HL-60/S4 (cell line): ENCODE data around the gene KANSL3.

Experiments used
- in situ Hi-C: fragments of 300-500 bp; cut with MboI; formaldehyde crosslinking; loops from 2 replicates; pipeline ENCODE4 v1.14.3; 2022; ENCODE audit warnings: low sequenced_read_pairs

KANSL3 gene

DNA sequence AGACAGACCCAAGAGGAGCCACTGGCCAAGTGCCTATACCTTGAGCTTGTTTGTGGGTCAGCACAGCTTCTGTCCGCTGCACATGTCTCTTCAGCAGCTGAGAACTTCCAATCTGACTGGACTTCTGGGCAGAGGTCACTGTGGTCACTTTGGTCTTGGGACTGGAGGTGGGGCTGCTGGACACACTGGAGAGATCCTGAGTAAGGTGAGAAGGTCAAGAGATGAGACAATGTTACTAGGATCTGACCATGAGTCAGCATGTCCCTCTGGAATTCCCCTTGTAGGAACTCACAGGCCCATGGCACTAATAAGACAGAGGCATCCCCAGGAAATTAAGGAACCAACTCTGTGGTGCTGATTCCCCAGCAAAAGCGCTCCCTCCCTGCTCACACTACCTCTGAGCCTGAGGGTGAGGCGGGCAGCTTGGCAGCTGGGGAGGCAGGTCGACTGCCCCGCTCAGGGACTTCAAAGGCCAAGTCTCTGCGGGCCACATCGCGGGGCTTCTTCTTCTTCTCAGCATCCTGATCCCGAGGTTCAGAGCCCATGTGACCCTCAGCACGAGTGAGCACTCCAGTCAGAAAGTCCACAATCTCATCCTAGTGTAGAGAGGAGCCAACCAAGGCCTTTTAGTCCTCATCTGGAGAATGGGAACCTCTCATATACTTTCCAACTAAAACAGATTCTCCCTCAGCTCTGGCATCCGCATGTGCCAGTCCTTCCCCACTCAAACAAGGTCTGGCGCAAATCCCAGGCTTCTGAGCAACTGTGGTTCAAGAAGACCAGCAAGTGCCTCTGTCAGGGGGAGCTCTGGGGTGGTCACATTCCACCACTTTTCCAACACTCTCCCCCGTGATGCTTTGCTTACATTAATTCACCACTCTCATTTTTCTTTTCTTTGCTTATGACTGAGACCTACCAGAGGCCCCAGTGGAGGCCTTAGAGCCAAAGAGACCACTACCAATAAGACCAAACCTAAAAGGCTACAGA, 29.4 kb downstream of the KANSL3 start:
- in situ Hi-C loops, result no loop called here

DNA sequence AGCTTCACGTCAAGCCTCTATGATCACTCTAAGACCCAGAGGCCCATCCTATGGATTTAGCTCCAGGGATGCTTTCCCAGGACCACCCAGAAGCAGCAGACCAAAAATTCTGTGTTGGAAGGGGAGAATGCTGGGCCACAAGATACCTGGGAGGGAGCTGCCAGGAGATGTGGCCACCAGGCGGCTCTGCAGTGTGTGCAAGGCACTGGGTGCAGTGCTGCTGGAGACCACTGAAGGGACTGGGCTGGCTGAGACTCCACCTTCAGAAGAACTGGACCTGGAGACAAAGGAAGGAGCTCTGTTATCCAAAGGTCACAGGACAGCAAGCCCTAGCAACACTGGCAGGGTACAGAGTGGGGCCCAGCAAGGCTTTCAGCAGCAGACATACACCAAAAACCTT, 34.0 kb downstream of the KANSL3 start:
- in situ Hi-C loops, result no loop called here

DNA sequence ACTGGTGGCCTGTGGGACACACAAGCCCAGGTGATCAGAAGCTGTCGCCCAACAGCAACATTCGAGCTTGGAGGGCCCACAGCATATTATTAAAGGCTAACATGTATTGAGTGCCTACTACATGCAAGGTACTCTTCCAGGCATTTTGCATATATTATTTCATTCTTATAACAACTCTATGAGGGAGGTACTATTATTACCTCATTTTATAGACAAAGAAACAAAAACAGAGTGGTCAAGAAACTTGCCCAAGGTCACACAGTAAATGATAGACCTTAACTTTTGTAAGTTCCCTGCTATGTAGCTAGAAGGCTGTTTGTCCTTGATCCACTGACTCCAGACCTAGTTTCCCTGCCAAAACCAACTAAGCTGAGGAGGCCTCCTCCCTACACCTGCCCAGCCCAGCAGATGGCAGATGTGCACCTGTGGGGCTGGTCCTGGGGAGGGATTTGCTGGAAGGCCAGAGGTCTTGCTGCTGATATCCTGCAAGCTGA, 35.7 kb downstream of the KANSL3 start:
- in situ Hi-C loops, result no loop called here

DNA sequence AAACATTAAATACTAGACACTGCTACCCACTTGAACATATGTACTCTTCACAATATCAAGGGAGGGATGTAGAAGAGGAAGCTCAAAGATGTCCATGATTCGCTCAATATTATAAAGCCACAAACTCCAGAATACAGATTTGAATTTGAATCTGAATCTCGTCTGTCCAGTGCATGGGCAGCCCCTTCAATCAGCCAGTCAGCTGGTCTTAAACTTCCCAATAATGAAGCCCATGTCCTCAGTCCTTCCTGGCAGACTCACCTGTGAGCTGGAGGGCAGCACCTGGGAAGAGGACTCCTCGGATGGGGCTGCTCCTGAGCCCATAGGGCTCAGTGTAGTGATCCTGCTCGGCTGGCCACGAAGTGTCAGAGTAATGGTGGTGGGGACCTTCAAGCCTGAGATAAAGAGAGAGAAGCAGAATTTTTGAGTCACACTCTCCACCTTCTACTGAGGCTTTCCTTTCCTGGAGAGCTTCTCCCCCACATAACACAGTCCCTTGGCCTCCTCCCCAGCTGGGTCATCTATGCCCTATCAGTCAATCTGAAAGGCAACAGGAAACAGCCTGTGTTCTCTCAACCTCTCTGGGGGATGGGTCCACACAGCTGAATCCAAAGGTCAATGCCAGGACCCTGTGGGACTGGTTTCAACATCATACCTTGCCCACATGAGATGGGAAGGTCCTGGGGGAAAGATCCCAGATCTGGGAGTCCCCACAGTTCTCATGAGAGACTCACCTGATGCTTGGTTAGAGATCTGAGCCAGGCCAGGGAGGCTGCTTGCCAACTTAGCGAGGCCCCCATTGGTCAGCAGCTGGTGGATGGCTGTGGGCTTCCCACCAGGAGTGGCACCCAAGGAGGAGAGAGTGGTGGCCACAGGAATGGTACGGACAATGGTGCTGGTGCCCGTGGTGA, 36.5 kb downstream of the KANSL3 start:
- in situ Hi-C loops, result no loop called here

DNA sequence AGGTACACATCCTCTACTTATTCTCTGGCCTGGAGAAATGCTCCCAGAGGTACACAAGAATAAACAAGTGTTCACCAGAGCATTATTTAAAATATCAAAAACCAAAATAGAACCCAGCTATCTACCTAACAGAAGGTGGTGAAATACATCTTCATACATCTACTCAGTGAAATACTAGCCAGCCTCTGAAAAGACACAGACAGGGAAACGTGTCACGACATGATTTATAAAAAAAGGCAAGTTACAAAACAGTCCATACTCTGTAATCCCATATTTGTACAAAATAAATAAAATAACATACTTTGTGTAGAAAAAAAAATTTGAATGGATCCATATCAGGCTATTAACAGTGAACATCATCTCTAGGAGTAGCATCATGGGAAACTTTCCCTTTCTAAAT, 38.2 kb downstream of the KANSL3 start:
- in situ Hi-C loops, result no loop called here

DNA sequence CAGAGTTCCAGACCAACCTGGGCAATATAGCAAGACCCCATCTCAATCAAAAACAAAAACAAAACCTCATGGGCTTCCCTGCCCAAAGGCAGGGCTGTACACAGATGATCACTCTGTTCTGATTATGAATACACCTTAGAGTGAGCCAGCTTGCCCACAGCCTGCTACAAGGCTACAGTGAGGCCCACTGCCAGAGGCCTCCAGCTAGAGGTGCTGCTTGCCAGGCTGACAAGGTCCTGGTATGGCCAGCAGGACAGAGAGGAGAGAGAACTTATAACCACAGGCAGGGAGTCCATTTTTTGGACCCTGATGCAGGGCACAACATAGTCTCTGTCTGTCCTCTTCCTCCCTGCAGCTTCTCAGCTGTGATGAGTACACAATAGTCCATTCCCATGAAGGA, 41.5 kb downstream of the KANSL3 start:
- in situ Hi-C loops, result no loop called here

DNA sequence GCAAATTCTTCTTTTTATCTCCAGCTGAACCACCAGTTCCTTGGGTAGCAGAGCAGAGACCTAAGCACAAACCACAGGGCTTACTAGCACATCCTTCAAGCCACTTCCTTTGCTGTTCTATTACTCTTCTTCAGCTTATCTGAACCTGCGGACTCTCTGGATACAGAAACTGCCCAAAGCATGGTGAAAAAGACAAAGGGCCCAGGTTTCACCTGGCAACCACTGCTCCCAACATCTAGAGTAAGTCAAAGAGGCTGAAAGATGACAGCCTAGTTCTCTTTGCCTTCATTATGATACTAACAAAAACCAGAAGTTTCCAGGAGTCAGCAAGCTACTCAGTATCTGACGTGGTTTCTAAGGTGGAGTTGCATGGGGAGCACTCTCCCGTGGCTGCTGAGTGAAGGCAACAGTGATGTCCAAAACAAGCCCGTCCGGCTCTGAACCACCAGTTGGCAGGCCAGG, 43.4 kb downstream of the KANSL3 start:
- in situ Hi-C loops, result no loop called here

DNA sequence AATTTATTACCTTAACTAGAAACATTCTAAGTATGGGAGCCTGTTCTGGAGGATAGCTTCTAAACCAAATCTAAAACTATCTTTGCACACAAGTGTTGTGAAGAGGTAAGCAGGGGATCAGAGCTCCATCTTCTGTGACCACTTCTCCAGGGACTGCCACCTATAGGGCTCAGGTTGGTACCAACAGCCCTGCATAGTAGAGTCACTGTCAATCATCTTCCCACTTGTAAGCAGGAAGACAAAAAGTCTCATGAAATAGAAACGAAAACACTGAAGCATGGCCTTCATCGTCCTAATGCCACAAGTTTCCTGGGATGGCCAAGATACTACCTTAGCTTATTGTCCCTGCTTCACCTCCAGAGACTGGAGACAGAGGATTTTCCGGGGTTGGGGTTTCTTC, 43.8 kb downstream of the KANSL3 start:
- in situ Hi-C loops, result no loop called here

DNA sequence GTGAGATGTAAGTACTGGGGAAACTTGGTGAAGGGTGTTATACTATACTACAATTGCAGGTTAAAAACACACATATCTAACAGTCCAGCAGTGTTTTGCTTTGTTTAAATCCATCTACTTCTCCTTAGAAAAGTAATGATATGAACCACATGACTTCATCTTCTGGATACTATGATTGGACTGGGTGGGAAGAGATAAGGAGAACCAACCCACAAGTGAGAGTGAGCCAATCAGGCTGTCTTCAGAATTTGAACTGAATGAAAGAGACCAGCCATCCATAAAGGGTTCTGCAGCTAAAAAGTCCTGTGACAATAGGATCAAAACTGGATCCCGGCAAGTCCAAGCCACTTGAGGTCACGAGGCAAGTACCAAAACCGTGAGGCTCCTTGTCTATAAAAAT, 46.6 kb downstream of the KANSL3 start:
- in situ Hi-C loops, result no loop called here

DNA sequence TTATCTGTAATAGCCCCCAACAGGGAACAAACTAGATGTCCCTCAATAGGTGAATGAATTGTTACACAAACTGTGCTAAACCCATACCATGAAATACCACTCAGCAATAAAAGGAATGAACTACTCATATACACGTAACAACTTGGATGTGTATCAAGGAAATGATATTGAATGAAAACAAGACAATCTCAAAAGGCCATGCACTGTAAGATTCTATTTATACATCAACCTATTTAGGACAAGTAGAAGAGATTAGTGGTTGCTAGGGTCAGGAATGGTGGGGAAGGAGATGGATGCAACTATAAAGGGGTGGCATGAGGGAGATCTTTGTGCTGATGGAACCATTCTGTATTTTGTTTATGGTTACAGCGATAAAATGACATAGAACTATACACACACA, 47.1 kb downstream of the KANSL3 start:
- in situ Hi-C loops, result no loop called here

DNA sequence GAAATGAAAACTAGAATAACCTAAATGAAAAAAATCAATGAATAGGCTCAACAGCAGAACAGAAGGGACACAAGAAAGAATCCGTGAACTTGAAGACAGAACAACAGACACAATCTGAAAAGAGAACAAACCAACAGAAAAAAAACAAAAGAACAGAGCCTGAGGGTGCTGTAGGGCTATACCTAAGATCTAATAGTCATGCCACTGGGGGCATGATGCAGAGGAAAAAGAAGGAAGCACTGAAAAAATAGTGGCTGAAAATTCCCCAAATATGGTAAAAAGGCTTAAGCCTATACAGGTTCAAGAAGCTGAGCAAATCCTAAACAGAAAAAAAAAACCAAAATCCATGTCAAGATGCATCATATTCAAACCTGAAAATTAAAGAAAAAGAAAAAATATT, 50.3 kb downstream of the KANSL3 start:
- in situ Hi-C loops, result no loop called here

DNA sequence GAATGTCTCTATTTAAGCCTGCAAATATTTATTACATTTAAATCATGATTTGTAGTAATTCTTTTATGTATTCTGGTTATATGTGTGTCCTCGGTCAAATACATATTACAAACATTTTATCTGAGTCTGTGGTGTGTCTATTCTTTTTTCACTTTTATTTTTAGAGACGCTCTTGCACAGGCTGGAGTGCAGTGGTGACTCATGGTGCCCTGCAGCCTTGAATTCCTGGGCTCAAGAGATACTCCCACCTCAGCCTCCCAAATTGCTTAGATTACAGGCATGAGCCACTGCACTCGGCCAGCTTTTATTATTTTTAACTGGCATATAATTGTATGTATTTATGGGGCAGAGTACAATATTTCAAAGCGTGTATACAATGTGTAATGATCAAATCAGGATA, 54.1 kb downstream of the KANSL3 start:
- in situ Hi-C loops, result no loop called here

DNA sequence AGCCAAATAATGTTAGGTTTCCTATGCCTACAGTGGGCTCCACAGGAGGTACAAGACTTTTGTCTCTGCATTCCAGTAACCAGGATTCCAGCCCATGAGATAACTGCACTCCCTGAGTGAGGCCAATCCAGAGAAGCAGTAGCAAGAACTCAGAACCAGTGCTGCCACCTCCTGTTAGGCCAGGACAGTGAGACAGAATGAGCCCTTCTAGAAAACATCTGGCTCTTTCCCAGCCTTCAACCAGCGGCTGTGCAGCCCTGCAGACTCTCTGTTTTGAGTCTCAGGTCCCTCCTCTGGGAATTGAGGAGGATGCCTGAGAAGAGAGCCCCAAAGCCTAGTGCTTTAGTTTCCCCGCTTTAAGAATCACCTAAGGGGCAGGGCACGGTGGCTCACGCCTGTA, 57.3 kb downstream of the KANSL3 start:
- in situ Hi-C loops, result no loop called here

DNA sequence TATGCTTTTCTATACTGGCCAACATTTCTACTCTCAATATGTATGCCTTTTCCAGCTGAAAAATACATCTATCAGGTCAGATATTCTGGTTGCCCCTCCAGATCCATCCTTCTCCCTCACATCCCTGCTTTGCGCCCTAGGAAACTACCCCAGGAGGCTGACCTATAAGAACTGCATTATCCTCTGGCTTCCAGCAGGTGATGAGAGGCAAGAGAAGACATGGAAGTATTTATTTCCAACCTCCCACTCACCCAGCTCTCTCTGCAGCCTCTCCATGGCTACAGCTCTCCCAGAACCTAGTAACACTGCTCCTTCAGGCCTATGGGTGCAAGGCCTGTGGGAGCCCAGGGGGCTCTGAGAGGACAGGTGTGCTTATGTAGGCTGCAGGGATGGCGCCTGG, 58.7 kb downstream of the KANSL3 start:
- in situ Hi-C loops, result no loop called here

DNA sequence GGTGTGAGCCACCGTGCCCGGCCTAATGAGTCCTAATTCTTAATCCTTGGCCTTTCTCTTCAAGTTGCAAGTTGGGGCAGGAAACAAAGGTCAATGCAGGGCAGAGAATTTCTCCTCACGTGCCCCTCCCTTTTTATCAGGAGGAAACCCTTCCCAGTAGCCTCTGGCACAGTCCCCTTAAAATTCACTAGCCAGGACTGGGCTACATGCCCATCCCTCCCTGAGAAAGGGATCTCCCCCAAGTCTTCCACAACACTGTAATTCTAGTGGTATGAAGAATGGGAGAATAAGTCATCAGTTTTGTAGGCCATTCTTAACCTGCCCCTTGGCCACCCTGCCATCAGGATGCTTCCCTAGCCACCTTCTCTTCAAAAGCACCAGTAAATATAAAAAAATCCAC, 59.4 kb downstream of the KANSL3 start:
- in situ Hi-C loops, result no loop called here

DNA sequence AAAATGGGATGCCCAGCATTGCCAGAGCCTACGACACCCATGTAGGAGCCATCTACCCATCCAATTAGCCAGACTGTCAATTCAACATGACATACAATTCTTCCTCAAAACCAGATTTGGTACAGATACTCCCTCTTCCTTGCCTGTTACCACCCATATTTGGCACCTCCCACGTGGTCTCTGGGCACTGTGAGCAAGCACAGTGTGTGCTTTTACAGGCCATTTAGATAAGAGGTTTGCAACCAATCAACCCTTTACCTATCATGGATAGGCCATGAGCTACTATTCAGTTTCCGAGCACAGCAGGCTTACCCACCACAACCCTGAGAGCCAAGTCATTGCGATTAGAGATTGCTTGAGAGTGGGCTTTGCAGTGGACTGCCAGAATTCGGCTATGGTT, 60.6 kb downstream of the KANSL3 start:
- in situ Hi-C loops, result no loop called here

DNA sequence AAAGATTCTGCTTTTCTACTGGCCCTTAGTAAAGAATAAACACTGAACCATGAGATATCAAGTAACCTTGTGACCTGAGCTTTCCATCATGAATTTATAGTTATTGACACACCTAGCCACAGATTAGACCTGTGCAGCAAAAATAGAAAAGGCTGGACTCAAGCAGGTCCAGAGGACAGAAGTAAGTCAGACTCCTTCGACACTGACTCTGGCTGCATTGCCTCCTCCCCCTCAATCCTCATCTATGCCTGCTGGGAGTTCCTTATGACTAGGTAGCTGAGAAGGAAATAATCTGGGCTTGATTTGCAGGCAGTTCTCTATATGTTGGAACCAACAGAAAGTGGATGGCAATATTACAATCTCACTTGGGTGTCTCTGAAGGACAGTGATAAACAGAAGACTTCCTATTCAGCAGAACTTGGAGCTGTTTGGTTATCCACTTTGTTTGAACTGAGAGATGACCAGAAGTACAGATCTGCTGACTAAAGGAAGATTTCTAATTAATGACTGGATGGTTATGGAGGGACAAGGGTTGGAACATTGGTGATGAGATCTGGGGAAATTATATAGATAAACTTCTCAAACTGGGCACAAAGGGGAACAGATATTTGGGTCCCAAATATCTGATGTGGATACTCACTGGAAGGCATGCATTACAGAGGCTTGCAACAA, 62.2 kb downstream of the KANSL3 start:
- in situ Hi-C loops, result no loop called here

DNA sequence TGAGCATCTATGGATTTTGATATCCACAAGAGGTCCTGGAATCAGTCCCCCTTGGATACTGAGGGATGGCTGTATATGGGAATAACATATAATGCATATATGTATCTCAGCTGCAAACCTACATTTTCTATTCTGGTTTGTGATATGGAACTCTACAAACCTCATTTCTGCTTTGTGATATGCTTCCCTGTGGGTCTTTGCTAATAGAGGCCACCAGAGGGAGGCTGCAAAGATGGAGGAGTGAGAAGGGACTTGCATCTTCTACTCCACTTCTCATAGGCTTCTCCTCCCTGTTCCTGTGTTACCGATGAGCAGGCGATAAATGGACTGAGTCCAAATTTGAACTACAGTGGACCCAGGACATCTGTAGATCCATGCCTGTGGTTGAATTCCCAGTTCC, 63.7 kb downstream of the KANSL3 start:
- in situ Hi-C loops, result no loop called here

DNA sequence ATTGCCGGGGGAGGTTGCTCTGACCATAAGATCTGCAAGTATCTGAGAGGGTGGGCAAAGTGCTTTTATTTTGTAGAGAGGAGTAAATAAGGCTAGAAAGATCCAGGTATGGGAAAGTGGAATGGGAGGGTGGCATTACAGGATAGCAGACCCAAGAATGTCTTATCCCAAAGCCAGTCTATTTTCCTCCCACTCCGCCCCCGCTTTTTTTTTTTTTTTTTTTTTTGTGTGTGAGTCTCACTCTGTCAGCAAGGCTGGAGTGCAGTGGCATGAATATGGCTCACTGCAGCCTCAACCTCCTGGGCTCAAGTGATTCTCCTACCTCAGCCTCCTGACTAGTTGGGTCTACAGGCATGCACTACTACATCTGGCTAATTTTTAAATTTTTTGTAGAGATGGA, 70.0 kb downstream of the KANSL3 start:
- in situ Hi-C loops, result no loop called here

DNA sequence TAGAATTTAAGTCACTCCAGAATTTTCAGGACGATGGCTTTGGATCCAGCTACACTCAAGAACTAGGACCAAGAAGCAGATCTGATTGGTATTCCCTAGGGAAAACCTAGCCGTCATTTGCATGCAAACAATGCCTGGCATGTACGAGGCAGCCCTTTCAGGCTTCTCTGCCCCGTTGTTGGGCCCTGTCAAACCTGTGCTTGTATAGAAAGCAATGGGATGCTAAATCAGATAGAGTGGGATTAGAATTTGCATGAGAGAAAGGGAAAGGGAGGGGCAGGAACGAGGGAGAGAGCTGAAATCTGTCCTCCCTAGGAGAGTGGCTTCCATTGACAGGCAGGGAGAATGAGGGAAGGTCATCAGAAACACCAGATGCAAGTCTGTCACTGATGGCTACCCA, 73.0 kb downstream of the KANSL3 start:
- in situ Hi-C loops, result no loop called here

DNA sequence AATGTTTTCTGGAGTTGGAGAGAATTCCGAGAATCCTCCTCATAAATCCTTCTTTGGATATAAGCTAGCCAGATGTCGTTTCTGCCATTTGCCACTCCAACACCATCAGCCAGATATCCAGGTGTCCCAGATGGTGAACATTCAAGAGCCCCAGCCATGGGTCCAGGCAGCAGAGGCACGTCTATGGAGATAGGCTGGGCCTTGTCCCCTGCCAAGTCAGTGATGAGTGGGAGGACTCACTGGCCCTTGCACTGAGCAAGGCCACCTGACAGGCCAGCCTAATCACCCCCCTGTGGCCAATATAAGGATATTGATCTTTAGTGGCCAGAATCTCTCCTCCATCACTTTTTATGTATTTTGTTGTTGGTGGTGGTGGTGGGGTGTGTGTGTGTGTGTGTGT, 73.5 kb downstream of the KANSL3 start:
- in situ Hi-C loops, result no loop called here
